ENCODE results near the gene CELSR1.

CELSR1 gene

GRCh38 chr22:46377525-46378425 is 159.6 kb downstream of the CELSR1 start:
- Mint-ChIP-seq H3K9me3 (peaks cover 10 to 13% of the 10 kb centered on the region in 2 donors), H3K36me3 (peaks cover 58 to 67% of the 10 kb centered on the region in 2 donors), H3K4me3 (no peak overlapping the region), H3K27ac (no peak overlapping the region), H3K27me3 (peaks cover 13 to 30% of the 10 kb centered on the region in 2 donors), H3K4me1 (peaks cover 12 to 14% of the 10 kb centered on the region in 2 donors)
- ATAC-seq (replicated peaks) (no peak), DNase-seq (no peak)

- peaks cover 15 to 37% of the 10 kb centered on the region in 2 donors for H3K27me3 Mint-ChIP-seq
- peaks cover 54 to 66% of the 10 kb centered on the region in 2 donors for H3K36me3 Mint-ChIP-seq
- peaks cover 12 to 15% of the 10 kb centered on the region in 2 donors for H3K4me1 Mint-ChIP-seq
- no peak for ATAC-seq (replicated peaks)
- H3K9me3 Mint-ChIP-seq, result peaks cover 10 to 13% of the 10 kb centered on the region in 2 donors
- H3K4me3 Mint-ChIP-seq, result no peak overlapping the region
- no peak for DNase-seq
- no peak overlapping the region for H3K27ac Mint-ChIP-seq
These were observed 160.4 kb downstream of the CELSR1 start for GRCh38 chr22:46376908-46377524.

- peaks cover 22 to 42% of the 10 kb centered on the region in 2 donors for H3K27me3 Mint-ChIP-seq
- ATAC-seq (replicated peaks) (no peak), DNase-seq (no peak)
- H3K4me1 Mint-ChIP-seq, result peaks cover 12 to 21% of the 10 kb centered on the region in 2 donors
- no peak overlapping the region for H3K27ac Mint-ChIP-seq
- H3K9me3 Mint-ChIP-seq, result peaks cover 10 to 13% of the 10 kb centered on the region in 2 donors
- H3K36me3 Mint-ChIP-seq, result peaks cover 48 to 67% of the 10 kb centered on the region in 2 donors
- no peak overlapping the region for H3K4me3 Mint-ChIP-seq
These were observed 161.3 kb downstream of the CELSR1 start for GRCh38 chr22:46376111-46376510.

GRCh38 chr22:46374663-46375474 is 162.6 kb downstream of the CELSR1 start:
- Mint-ChIP-seq H3K27me3 (peaks cover 19 to 37% of the 10 kb centered on the region in 2 donors), H3K4me3 (no peak overlapping the region), H3K36me3 (peaks cover 39 to 54% of the 10 kb centered on the region in 2 donors), H3K27ac (no peak overlapping the region), H3K9me3 (peaks cover 10 to 13% of the 10 kb centered on the region in 2 donors), H3K4me1 (peaks cover 12 to 21% of the 10 kb centered on the region in 2 donors)
- ATAC-seq (replicated peaks), result no peak
- no peak for DNase-seq

- peak; percentile 70 to 83 for ATAC-seq (replicated peaks)
- DNase-seq, result no peak
- peaks cover 19 to 40% of the 10 kb centered on the region in 2 donors for H3K27me3 Mint-ChIP-seq
- H3K4me3 Mint-ChIP-seq, result no peak overlapping the region
- H3K9me3 Mint-ChIP-seq, result peaks cover 10 to 13% of the 10 kb centered on the region in 2 donors
- no peak overlapping the region for H3K27ac Mint-ChIP-seq
- H3K4me1 Mint-ChIP-seq, result peaks cover 12 to 21% of the 10 kb centered on the region in 2 donors
- peaks cover 36 to 49% of the 10 kb centered on the region in 2 donors for H3K36me3 Mint-ChIP-seq
These were observed 163.3 kb downstream of the CELSR1 start for GRCh38 chr22:46373921-46374662.

- H3K4me1 Mint-ChIP-seq, result peaks cover 12 to 21% of the 10 kb centered on the region in 2 donors
These were observed 164.3 kb downstream of the CELSR1 start for GRCh38 chr22:46373159-46373558.

GRCh38 chr22:46372686-46373085 is 164.7 kb downstream of the CELSR1 start:
- ATAC-seq (replicated peaks), result no peak
- peaks cover 10 to 13% of the 10 kb centered on the region in 2 donors for H3K9me3 Mint-ChIP-seq
- no peak for DNase-seq
- peaks cover 12 to 23% of the 10 kb centered on the region in 2 donors for H3K4me1 Mint-ChIP-seq
- H3K4me3 Mint-ChIP-seq, result no peak overlapping the region
- H3K27me3 Mint-ChIP-seq, result peaks cover 23 to 54% of the 10 kb centered on the region in 2 donors
- peaks cover 24 to 42% of the 10 kb centered on the region in 2 donors for H3K36me3 Mint-ChIP-seq
- H3K27ac Mint-ChIP-seq, result no peak overlapping the region

More at GRCh38 chr22:46373159-46373558, 164.3 kb downstream of the CELSR1 start:
- no peak overlapping the region for H3K27ac Mint-ChIP-seq
- ATAC-seq (replicated peaks) (no peak), DNase-seq (no peak)
- H3K27me3 Mint-ChIP-seq, result peaks cover 19 to 49% of the 10 kb centered on the region in 2 donors
- peaks cover 27 to 44% of the 10 kb centered on the region in 2 donors for H3K36me3 Mint-ChIP-seq
- no peak overlapping the region for H3K4me3 Mint-ChIP-seq
- H3K9me3 Mint-ChIP-seq, result peaks cover 10 to 13% of the 10 kb centered on the region in 2 donors

GRCh38 chr22:46371623-46372226 is 165.7 kb downstream of the CELSR1 start:
- Mint-ChIP-seq H3K9me3 (peaks cover 7 to 8% of the 10 kb centered on the region in 2 donors), H3K4me1 (peaks cover 12 to 24% of the 10 kb centered on the region in 2 donors), H3K27ac (no peak overlapping the region), H3K27me3 (peaks cover 24 to 57% of the 10 kb centered on the region in 2 donors), H3K36me3 (peaks cover 17 to 32% of the 10 kb centered on the region in 2 donors), H3K4me3 (no peak overlapping the region)
- no peak for DNase-seq
- ATAC-seq (replicated peaks), result no peak

GRCh38 chr22:46370584-46371291 is 166.7 kb downstream of the CELSR1 start:
- H3K27me3 Mint-ChIP-seq, result peaks cover 21 to 50% of the 10 kb centered on the region in 2 donors
- peaks cover 12 to 24% of the 10 kb centered on the region in 2 donors for H3K4me1 Mint-ChIP-seq
- H3K27ac Mint-ChIP-seq, result no peak overlapping the region
- peaks cover 1 to 2% of the 10 kb centered on the region in 2 donors for H3K9me3 Mint-ChIP-seq
- no peak overlapping the region for H3K4me3 Mint-ChIP-seq
- DNase-seq (no peak), ATAC-seq (replicated peaks) (no peak)
- H3K36me3 Mint-ChIP-seq, result peaks cover 7 to 22% of the 10 kb centered on the region in 2 donors

GRCh38 chr22:46369716-46370583 is 167.5 kb downstream of the CELSR1 start:
- ATAC-seq (replicated peaks) (no peak), DNase-seq (no peak)
- Mint-ChIP-seq H3K9me3 (no peaks in the 10 kb centered on the region), H3K27me3 (peaks cover 15 to 42% of the 10 kb centered on the region in 2 donors), H3K27ac (no peak overlapping the region), H3K4me1 (peaks cover 12 to 21% of the 10 kb centered on the region in 2 donors), H3K4me3 (no peak overlapping the region), H3K36me3 (peaks cover 0 to 15% of the 10 kb centered on the region in 2 donors)

- Mint-ChIP-seq H3K4me1 (peaks cover 12 to 20% of the 10 kb centered on the region in 2 donors), H3K9me3 (no peaks in the 10 kb centered on the region), H3K4me3 (no peak overlapping the region), H3K36me3 (peaks cover 3 to 14% of the 10 kb centered on the region in 2 donors), H3K27me3 (peaks cover 14 to 46% of the 10 kb centered on the region in 2 donors), H3K27ac (no peak overlapping the region)
- ATAC-seq (replicated peaks), result no peak
- no peak for DNase-seq
These were observed 168.3 kb downstream of the CELSR1 start for GRCh38 chr22:46368871-46369715.

Measured in stimulated activated naive B cell treated with anti-CD40 and anti-IgM and Interleukin-4, amounts not matched to agents 10 μg/mL and 1 μg/mL and 100 μg/mL, for 72 hours (primary cell).